ENCODE results near the gene KIAA1217. TPM values are rescaled to one million over a fixed set of nuclear protein-coding genes. Genes with fewer than 3 reads are reported as not detected.
A peak's percentile ranks its signal among the peaks of the same experiment; 100 is the strongest.

Gene KIAA1217
- total RNA-seq, 1 experiment from 2014 or later = 18.6 TPM

GRCh38 chr10:24318517-24318916 lies 109.6 kb downstream of the KIAA1217 start:
- Mint-ChIP-seq H3K4me1 (peaks cover 2% of the 10 kb centered on the region in 2 experiments; a peak in 3 of 4 replicates), H3K27ac (0 out of 7 replicates have a peak overlapping the region, but pooled peaks of 1 of the 3 experiments have one; percentile 2), H3K9me3 (no peaks in the 10 kb centered on the region; a peak in 1 of 5 replicates), H3K4me3 (no peak overlapping the region), H3K36me3 (ENCODE audit: insufficient read depth in 1 of 3, low read depth in 3 of 3) (peaks cover 0 to 4% (median 1%) of the 10 kb centered on the region in 3 experiments; a peak in 4 of 7 replicates), H3K27me3 (ENCODE audit: low read depth) (no peaks in the 10 kb centered on the region; the same call in 1 of the 2 replicates)
- H3K27me3 ChIP-seq (ENCODE audit: insufficient read depth, low read length) = no peaks in the 10 kb centered on the region
- no peak for DNase-seq
- H3K14ac ChIP-seq (ENCODE audit: insufficient read depth, low read length) = no peak overlapping the region
- no peak overlapping the region for H3K56ac ChIP-seq (ENCODE audit: insufficient read length, low read depth, low read length)
- no peaks in the 10 kb centered on the region for H4K20me1 ChIP-seq (ENCODE audit: control insufficient read depth, insufficient read depth, insufficient read length)
- no peak overlapping the region for H2BK20ac ChIP-seq (ENCODE audit: low read depth, low read length, poor library complexity, severe bottlenecking)
- H2BK12ac ChIP-seq (ENCODE audit: insufficient read length, low read depth, low read length) = no peak overlapping the region
- no peak overlapping the region for H4K91ac ChIP-seq (ENCODE audit: insufficient read length, low read depth, low read length)
- H3K23ac ChIP-seq (ENCODE audit: insufficient read length, low read depth, low read length) = no peak overlapping the region
- no peak overlapping the region for H3K18ac ChIP-seq (ENCODE audit: insufficient read length, low read depth, low read length)
- no peak overlapping the region for H3K9ac ChIP-seq (ENCODE audit: extremely low read depth, insufficient read length, low read length)
- H3K27ac ChIP-seq (ENCODE audit: insufficient read length, low read depth, low read length) = no peak overlapping the region
- H2BK120ac ChIP-seq (ENCODE audit: low read depth, low read length, poor library complexity, severe bottlenecking) = no peak overlapping the region
- H2BK5ac ChIP-seq (ENCODE audit: insufficient read length, low read length) = no peak overlapping the region
- H2AK5ac ChIP-seq (ENCODE audit: insufficient read length, low read length) = no peak overlapping the region
- no peaks in the 10 kb centered on the region for H3K9me3 ChIP-seq (ENCODE audit: control insufficient read depth, low read depth, low read length)
- H3K79me1 ChIP-seq (ENCODE audit: insufficient read depth, low read depth, low read length, poor library complexity, severe bottlenecking) = no peaks in the 10 kb centered on the region
- H3K4ac ChIP-seq (ENCODE audit: low read depth, low read length) = no peak overlapping the region
- no peak overlapping the region for H4K5ac ChIP-seq (ENCODE audit: insufficient read length, low read depth, low read length)
- H3T11ph ChIP-seq (ENCODE audit: low read length) = no peak overlapping the region
- no peak overlapping the region for H2BK15ac ChIP-seq (ENCODE audit: low read depth, low read length)
- H3K79me2 ChIP-seq (ENCODE audit: insufficient read depth, low read length) = no peaks in the 10 kb centered on the region
- no peaks in the 10 kb centered on the region for H3K4me1 ChIP-seq (ENCODE audit: insufficient read depth, low read length)
- no peak for TF ChIP-seq CTCF (conservative IDR thresholded peaks at IDR 0.05)
- no CpG with 5 or more reads among the region's 5 CpGs for WGBS (ENCODE audit: extremely low coverage, insufficient read length, low lambda C conversion rate)
- no peak overlapping the region for H4K8ac ChIP-seq (replicated peaks; ENCODE audit: insufficient read length, low read depth, low read length)
- no peak overlapping the region for H3K4me2 ChIP-seq (ENCODE audit: insufficient read depth, insufficient read length, low read length)
- H3K23me2 ChIP-seq (ENCODE audit: insufficient read length, low read depth, low read length, poor library complexity, severe bottlenecking) = no peaks in the 10 kb centered on the region
- no peak overlapping the region for H2AFZ ChIP-seq (ENCODE audit: low read length)

Data from H9 (cell line).